Left hindlimb (tissue), 1 donor: ENCODE data around the gene CCDC200.
"Not testable (repeated sequence)": the region's sequence is repeated elsewhere in the genome, so short reads cannot be mapped to it uniquely, and the experiment has no call there.

Experiments
- DNase-seq: peaks from one replicate; pipeline ENCODE4 v3.0.0-alpha.2; 2018

The CCDC200 gene

GRCh38 chr17:43215341-43215740, 13.1 kb downstream of the CCDC200 start:
- DNase-seq = no peak

GRCh38 chr17:43213545-43213944, 14.9 kb downstream of the CCDC200 start:
- DNase-seq = no peak

DNA sequence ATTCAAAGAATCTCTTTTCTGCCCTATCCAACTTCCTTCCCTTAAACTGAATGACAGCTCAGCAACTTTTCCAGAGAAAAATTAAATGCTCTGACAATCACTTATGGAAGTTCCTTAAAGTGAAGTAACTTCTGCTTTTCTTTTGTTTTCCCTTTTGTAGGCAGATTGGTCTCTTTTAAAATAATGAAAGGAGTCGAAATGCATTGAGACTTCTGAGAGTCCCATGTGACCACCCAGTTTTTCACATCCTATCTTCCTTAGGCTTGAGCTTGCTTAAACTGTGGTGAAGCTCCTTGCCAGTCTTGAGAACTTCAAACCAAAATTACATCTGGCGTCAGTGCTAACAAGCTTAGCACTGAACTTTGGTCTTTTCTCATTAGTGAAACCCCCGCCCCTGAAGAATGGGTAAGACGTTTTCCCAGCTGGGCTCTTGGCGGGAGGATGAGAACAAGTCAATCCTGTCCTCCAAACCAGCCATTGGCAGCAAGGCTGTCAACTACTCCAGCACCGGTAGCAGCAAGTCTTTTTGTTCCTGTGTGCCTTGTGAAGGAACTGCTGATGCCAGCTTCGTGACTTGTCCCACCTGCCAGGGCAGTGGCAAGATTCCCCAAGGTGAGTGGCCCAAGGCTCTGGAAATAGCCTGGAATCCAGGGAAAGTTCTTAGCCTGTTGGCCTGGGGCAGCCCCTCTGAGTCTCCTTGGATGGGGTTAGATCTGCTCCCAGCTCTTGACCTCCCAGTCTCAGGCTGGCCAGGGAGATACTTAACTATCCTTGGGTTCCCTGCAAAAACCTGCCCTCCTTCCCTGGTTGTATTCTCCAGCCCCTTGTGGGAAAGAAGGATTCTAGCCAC, 15.6 kb downstream of the CCDC200 start:
- DNase-seq = no peak

GRCh38 chr17:43211480-43212402, 16.7 kb downstream of the CCDC200 start, which contains the start of gene TMEM106A:
TSS of gene TMEM106A (plus strand) at chr17:43211875. CDS start at chr17:43213042, 1,167 bp downstream.
- peak; percentile 91 for DNase-seq

DNA sequence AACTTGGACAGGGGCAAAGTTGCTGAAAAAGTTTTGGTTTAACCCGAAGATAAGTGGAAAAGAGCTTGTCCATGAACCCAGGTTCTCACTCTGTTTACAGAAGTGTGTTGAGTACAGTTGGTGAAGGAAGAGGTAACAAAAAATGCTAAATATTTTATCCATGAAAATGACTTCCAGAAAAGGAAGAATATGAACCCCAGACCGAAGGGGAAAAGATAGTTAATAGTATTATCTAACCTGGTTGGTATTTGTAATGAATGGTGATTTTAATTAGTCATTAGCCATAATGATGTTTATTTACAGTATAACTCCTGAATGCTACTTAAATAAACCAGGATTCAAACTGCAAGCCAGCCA, 17.3 kb downstream of the CCDC200 start:
- DNase-seq = no peak

DNA sequence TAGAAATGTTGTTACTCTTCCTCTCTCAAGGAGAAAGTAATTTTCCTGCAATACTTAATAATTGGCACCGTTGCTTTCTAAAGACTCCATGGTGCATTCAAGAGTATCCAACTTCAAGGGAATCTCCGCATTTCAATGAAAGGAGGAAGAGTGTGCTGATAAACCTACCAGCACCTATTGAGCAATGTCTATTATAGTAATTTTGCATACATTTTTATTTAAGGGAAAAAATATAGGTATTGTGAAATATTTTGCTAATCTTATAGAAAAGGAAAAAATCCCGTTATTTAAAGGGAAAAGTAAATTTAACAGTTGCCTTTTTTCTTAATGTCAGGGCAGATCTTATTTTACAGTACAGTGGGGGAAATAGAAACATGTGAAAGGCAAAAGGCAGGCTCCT, 17.8 kb downstream of the CCDC200 start:
- DNase-seq = no peak

GRCh38 chr17:43203013-43203412, 25.4 kb downstream of the CCDC200 start:
- not testable (repeated sequence) for DNase-seq

DNA sequence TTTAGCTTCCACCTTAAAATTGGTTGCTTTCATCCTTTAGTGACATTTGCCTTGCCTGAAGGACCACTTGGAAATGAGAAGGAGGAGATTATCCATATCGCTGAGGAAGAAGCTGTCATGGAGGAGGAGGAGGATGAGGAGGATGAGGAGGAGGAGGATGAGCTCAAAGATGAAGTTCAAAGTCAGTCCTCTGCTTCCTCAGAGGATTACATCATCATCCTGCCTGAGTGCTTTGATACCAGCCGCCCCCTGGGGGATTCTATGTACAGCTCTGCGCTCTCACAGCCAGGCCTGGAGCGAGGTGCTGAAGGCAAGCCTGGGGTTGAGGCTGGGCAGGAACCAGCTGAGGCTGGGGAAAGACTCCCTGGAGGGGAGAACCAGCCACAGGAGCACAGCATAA, 28.3 kb downstream of the CCDC200 start:
- DNase-seq = no peak

DNA sequence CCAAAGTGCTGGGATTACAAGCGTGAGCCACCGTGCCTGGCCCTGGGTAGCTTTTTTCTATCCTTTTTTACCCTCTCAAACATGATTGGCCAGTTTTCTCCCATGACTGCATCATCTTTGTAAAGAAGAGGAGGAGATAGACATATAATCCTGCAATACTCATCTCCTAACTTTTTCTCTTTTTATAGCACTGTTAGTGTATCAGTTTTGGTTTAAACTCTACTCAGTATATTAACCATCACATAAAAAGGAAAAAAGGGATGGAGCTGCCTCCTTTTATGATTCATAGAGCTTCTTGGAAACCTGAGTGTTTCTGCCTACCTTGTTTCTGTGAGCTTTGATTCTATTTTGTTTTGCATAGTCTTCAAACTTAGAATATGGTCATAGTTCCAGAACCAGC, 28.8 kb downstream of the CCDC200 start:
- DNase-seq = no peak

GRCh38 chr17:43193251-43193650, 35.2 kb downstream of the CCDC200 start:
- no peak for DNase-seq

DNA sequence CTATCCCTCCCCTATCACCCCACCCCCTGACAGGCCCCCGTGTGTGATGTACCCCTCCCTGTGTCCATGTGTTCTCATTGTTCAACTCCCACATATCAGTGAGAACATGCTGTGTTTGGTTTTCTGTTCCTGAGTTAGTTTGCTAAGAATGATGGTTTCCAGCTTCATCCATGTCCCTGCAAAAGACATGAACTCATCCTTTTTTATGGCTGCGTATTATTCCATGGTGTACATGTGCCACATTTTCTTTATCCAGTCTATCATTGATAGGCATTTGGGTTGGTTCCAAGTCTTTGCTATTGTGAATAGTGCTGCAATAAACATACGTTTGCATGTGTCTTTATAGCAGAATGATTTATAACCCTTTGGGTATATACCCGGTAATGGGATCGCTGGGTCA, 41.8 kb downstream of the CCDC200 start:
- not testable (repeated sequence) for DNase-seq

GRCh38 chr17:43183921-43184320, 44.5 kb downstream of the CCDC200 start:
- no peak for DNase-seq

- no peak for DNase-seq
Measured at GRCh38 chr17:43176119-43176570, 52.3 kb downstream of the CCDC200 start.

GRCh38 chr17:43175213-43176118, 53.0 kb downstream of the CCDC200 start:
- no peak for DNase-seq

DNA sequence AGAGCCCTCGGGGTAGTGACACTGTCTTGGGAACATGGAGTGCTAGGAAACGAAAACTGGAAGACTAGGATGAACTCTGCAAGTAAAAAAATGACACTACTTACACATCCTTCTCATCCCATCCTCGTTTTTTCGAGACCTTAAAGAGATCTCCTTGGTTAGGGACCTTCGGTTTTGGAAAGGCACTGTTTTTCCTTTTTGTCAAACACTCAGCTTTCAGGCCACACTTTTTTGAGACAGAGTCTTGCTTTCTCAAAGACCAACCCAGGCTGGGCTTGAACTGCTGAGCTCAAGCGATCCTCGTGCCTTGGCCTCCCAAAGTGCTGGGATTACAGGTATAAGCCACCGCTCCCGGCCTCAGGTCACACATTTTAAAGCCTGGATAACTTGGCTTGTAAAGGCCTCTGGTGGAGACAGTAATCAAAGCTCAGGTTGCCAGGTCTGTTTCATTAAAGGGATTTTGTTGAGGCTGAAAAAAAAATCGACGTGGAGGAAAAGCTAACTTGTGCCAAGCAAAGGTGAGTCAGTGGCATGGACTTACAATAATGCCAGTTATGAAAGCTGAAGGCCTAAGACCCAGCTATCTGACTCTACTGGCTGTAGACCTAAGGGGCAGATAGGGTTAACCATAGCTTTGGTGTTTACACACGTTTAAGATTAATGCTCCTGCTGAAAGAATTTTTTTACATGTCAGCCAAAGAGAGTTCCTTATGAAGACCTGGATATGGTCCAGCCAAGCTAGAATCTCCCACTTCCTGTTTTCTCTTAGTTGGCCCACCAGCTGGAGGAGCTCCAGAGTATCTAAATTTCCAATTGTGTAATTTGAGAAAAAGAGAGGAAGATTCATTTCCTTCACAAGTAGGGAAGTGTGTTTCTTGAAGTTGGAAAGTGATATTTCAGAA, 56.6 kb downstream of the CCDC200 start:
- DNase-seq = peak; percentile 49
